Activated CD8-positive, alpha-beta memory T cell treated with anti-CD3 and anti-CD28 coated beads, Interleukin-2, amount 50 U/mL, for 48 hours (primary cell): ENCODE measurements around the gene LRTM1.

Experiments
- DNase-seq: peaks from one replicate; pipeline ENCODE4 v3.0.0-alpha.2; 2020

Gene LRTM1

DNA sequence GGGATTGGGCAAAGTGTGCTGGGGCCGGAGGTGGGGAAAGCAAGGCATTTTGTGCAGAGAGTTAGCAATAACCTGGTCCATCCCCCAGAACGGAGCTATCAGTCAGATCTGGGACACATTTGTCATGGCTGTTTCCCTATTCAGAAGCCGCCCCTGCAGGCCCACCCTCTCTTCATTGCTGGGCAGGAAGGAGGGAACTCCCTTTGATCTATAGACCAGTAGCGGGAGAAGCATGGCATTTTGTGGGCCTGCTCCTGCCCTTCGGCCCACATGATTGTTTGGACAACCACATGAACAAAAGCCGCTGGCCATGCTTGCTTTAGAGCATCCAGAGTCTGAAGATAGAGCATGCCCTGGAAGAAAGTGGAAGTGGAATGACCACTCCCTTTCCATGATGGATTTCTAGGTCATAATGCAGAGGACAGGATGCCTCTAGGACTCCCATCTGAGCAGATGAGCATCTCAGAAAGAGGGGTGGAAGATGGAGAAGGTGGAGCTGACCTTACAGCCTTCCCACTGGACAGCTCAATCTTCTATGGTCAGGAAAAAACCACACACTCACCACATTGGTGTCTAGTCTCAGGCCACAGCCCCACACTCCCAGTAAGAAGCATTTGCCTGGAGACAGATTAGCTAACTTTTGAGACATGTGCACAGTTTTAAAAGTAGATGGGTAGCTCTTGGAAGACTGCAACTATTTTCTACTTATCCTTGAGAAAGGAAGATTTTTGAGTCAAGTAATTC, 11.9 kb upstream of the LRTM1 start:
- no peak for DNase-seq

DNA sequence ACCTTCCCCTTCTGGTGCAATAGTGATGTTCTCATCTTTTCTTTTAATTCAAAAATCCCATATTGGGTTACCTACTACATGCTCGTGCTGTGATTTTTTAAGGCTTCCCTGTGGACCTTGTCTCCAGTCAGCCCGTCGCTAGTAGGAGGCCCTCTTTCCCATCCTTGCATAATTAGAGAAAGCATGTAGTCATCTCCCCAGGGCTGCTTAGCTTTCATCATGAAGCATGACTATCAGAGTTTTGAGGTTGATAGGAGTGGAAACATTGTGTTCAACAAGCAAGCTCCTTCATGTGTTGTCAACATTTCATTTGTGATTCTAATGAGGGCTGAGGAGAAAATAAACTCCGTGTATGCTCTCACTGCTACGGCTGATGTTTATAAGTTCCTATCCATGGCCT, 8.7 kb upstream of the LRTM1 start:
- no peak for DNase-seq

DNA sequence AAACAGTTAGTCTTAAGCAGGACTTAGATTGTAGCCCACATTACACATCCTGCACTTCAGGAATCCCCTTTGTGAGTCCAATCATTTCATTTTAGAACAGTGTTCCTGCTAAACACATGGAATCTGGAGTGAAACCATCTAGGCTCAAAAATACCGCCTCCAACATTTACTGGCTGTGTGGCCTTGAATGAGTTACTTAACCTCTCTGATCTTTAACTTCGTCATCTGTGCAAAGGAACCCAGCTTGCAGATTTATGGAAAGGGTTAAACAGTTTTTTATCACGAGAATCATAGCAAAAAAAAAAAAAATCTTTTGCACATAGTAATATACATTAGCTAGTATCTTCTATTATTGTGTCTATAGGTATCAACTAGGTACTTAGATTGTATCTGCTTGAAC, 8.0 kb upstream of the LRTM1 start:
- DNase-seq = no peak

DNA sequence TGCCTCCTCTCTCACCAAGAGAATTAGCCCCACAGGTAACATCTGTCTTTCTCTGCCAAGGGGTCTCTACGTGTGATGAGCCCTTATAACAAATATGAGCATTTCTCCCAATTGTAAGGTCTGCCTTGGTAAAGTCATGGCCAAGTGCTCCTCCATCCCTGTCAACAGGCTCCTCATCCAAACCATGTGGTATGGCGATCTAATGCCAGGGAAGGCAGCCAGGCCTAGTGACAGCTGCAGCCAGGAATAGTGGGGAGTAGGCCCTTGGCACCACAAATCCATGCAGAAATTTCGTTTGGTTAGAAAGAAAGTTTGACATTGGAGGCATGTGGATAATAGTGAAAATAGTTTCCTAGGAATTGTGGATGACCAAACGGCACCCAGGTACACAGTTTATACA, 4.7 kb upstream of the LRTM1 start:
- no peak for DNase-seq

DNA sequence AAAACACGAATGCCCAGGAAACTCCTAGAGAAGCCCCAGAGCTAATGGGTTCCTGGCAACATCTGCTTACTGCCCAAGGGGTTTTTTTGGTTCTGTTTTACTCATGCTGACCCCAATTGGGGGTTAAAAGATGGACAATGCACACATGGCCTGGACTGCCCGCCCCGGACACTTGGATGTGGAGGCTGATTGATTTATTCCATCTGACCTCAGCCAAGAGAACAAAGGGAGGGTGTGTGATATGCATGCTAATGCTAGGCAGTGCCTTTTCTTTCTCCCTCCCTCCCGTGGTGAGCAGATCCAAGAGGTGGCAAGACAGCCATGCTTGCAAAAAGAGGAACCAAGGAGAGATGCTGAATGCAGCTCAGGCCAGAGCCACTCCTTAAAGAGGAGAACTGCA, 3.3 kb upstream of the LRTM1 start:
- DNase-seq = no peak

DNA sequence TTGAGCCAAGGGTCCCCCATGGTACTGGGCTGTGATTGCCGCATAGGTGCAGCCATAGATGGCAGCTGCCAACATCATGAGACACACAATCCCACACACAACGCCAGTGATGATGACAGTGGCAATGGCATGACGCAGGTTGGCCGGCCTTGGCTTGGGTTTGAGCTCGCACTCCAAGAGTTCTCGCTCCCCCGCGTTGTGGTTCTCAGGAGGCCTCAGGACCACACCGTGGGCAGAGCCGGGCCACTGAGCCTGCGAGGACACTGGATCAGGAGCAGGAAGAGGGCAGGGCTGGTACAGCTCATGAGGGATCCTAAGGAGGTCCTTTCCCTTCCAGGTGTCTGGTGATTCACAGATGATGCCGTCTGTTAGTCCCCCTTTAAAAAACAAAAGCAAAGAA, 9.3 kb downstream of the LRTM1 start:
- no peak for DNase-seq

DNA sequence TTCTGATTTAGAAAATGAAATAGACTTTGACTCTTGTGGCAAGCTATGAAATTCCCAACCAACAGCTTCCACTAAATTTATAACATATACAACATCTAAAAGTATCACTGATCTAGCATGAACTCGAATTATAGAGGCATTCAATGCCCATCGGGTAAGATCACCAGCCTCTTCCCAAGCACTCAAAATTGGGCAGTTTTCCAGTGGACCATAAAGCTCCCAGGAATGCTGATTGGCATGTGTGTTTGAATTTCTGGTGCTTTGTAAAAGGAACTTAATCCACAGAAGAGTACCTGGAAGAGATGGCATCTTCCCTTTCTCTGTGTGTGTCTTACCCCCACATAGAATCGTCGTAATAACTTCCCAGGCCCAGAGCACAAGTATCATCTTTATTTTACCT, 10.0 kb downstream of the LRTM1 start:
- no peak for DNase-seq

DNA sequence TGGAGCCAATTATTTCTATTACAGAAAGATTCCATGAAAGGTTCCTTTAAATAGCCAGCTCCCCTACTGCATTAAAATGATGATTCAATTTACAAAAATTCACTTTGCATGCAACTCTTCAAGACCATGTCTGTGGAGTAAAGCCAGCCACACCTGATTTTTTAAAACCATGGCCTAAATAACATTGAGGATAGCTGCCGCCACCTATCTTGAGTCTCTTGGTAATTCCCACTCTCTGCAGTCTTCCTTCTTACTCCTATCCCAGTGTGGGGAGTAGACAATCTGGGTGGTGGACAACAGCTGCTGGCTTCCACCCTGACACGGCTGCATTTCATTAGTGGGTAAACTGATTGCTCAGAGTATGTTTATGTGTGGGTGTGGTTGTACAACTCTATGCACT, 10.7 kb downstream of the LRTM1 start:
- no peak for DNase-seq

DNA sequence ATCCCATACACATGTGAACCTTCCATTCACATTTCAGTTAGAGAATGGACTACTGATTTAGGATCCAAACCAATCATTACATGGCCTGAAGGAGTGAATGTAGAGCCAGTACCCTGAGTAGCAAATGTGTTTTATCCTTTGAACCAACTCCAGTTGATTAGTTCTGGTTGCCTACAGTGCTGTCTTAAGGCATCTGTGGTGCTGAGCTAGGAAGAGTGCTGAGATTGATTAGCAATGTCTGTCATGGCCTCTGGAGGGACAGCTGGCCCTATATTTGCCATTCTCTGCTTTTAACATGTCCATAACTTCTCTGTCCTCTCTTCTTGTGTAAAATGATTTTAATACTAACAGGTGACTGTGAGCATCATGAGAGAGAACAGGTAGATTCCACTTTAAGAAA, 11.1 kb downstream of the LRTM1 start:
- DNase-seq = no peak

DNA sequence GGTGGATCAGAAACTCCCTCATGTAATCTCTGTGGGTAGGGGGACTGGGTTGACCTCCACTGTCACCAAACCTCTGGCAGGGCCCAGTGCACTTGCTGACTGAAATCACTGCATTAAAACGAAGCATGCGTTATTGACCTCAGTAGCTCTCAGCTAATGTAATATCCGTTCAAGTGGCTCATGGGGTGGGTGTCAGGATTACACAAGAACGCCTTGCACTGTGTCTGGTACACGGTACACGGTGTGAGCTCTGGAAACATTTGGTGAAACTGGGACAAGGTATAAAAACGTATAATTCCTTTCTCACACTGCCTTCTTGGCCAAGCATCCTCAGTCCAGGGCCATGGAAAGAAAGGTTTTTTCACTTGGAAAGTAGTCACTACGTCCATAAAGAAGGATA, 11.9 kb downstream of the LRTM1 start:
- DNase-seq = no peak

DNA sequence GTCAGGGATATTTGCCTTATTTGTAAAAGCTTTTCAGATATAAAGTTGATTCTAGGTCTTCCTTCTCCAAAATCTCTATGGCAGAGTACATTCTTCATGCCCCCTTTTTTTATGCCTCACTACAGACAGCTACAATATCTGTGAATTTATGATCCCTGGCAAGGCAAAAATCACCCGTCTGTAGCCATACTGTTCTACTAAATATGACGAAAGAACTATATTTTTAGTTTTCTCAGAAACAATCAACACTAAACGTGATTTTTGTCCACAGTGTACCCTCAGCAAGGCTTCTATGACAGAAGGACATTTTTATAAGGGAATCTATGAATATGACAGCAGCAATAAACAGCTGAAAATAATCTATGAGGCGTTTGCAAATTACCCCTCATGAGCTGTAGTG, 12.7 kb downstream of the LRTM1 start:
- DNase-seq = no peak

DNA sequence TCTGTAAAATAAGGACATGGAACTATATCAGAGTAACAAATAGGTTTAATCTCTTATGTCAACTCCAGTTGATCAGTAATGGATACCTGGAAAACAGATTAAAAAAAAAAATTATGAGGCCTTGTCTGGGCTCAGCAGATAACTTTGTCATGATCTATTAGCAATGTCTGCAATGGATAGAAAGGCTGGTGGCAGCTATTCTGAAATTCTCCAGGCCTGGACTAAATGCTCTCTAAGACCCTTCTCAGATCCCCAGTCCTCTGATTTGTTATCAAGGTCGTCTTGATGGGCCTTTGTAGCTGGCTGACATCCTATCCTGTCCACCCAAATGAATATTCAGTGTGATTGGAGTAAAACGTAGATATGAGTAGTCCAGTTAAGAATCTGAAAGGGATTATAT, 13.7 kb downstream of the LRTM1 start:
- DNase-seq = no peak

DNA sequence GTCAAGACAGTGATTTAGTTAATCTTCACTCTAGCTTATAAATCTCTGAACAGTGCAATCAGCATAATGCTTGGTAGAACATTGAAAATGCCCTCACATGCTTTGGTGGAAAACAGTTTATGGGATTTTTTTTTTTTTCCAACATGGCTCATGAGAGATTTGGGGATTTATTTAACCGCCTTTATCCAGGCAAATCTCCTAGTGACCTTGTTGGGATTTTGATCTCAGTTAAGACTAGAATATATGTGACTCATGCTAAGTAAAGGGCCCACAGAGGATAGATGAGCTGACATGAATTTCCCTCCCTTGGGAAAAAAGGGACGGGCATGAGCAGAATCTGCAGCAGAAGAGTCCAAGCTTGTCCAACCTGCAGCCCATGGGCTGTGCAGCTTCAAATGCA, 18.7 kb downstream of the LRTM1 start:
- no peak for DNase-seq

DNA sequence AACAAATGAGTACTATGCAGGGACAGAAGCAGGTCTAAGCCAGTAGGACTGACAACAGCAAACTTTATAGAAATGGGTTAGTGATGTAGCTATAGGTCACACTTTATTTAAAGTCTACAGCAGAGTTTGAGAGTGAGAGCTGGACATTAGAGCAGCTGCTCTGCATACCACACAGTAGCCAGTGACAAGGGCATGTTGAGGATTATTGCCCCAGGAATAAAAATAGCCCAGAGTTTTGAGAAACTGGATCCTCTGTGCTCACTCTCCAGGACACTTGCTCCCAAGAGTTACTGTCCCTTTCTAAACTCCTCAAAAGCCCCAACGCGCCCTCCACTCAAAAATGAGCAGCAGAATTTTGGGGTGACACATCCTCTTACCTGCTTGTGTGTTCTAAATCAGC, 21.1 kb downstream of the LRTM1 start:
- no peak for DNase-seq

DNA sequence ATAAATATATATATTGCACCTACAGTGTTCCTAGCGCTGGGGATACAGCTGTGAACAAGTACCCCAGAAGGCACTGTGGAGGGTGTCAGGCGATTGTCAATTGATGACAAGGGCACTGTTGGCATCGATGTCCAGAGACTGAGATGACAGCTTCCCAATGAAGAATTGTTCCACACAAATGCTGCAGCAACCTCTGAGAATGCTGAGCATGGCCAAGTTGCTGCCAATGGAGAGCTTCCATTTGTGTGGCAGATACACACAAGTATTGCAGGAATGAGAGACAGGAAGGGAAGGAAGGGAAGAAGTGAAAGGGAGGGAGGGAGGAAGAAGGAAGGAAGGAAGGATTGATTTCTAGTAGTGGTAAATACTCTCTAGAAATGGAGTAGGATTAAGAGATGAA, 21.9 kb downstream of the LRTM1 start:
- no peak for DNase-seq

DNA sequence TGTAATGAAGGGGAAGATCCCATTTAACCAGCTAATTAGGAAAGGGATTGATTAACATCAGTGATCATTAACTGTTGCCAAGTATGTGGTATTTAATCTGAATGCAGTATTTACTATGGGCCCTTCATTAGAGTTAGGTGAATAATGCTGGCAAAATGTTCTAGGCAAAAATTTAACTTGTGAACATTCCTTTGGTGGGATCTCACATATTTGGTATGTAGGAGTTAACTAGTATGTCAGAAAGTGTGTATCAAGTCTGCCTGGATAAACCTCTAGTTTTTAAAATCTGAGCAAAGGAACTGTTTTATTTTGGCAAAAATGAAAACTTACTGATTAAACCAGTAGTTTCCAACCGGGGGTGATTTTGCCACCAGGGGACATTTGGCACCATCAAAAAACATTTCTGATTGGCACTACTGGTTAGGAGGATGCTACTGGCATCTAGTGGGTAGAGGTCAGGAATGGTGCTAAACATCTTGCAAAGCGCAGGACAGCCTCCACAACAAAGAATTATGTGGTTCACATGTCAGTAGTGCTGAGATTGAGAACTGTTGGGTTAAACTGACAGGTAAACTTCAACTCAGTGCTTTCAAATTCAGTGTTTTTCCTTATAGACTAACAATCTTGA, 22.5 kb downstream of the LRTM1 start:
- no peak for DNase-seq

DNA sequence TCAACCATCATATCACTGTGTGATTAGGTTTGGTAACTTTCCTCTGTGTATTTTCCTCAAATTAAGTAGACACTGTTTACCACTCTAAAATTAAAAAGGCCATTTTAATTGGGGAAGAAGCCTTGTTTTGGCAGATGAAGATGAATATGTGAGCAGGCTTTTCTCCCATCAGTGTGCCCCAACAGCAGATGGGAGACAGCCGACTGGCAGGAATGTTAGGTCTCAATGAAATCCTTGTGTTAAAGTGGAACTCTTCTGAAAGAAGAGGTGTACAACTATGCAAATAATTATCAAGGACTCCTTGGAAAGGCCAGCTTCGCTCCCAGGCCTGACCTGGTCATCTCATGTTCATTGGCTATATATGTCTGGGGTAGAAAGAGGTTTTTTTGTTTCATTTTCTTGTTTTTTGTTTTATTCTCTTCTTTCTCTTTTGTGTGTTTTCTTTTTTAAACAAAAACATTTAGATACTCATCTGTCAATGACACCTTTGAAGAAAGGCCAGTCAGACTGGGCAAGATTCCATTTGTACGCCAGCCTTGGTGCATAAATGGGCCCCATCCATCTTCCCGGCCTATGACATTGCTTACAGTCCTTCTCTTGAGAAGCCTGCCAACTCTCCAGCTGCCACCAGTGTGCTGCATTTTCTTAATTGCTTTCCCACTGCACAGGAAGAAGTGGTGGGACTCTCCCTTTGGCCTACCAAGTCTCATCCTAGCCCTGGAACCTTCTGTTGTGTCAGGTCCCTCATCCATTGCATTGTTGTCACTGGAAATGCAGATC, 25.8 kb downstream of the LRTM1 start:
- DNase-seq = no peak

DNA sequence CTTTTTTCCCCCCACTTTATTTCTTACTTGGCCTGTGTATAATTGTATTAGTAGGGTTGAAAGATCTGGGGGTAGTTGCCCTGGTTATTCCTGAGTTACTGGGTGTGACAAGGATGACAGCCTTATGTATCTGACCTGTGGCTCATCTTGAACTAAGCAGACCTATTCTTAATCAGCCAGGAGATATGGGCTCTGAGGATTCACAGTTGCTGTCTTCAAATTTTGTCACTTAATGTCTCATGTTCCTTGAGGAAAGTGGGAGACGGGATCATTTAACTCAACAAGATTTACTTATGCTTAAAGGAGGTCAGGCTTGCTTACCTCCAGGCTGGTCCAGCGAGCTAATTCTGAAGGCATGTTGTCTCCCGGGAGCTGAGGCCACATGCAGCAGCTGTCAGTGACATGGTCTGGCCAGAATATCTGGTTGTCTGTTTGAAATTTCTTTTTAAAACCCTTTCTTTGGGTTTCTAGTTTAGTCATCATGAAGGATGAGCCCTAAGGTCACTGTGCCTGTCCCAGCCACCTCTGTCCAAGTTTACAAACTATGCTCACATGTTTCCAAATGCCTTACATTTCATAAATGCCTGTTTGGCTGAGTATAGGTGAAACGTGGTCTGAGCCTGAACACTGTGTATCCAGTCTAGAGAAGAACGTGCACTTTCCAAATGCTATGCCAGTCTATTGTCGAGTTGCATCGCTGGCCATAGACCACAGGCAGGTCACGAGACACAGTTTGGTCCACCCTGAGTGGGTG, 26.8 kb downstream of the LRTM1 start:
- no peak for DNase-seq

DNA sequence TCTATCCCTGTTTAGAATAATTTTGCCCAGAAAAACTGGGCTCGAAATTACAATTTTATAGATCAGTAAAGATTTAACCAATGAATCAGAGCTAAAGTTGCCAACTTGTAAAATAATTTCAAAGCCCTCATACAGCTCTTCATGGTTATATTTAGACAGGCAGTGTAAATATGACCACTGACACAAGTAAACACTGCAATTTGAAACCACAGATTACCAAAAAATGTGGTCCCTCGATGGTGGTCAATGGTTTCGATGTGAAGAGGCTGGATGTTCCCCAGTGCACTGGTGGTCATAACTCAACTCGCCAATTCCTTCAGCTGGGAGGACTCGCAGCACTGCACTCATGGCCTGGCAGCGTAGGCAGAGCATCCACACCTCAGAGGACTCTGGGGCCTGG, 28.6 kb downstream of the LRTM1 start:
- no peak for DNase-seq

DNA sequence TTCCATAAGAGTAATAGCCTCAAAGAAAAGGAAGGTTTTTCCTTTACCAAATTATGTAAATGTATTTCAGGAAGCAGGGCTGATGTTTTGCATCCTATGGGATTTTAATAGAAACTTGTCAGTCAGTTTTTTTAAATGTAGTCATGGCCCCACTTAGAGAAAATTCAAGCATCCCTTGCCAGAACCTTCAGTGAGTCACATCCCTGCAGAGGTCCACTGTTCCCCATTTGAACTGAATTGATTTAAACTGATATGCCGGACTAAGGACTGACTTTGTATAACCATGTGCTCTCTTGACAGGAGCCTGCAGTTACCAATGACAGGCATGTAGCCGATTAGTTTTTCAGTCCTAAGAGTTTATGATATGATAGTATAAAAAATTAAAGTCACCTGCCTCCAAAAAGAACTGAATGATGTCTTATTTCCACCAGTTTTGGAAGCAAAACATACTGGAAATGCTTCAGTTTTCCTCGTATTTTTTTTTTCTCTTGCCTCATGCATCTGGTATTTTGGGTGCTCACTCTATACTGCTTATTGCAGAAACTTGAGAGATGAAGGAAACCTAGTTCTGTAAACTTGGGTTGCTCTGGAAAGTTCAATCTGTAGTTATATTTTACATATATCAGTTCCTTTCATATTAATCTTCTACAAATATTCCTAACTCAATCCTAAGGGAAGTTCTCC, 30.7 kb downstream of the LRTM1 start:
- DNase-seq = no peak

DNA sequence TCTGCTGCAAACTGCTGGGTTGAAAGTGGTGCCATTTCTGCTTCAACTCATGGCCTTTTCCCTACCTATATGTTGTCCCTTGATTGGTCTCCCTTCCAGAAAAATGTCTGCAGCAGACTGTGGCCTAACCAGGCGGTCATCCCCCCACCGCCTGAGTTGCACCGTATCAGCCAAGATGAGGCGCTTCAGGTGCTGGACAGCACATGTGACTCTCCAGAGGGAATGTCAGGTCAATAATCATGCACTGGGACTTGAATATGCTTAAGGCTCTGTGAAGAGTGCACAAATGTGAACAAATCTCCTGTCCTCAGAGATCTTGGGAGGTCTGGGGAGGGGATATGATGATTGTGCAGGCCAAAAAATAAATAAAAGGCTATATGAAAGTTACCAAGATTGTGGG, 32.2 kb downstream of the LRTM1 start:
- no peak for DNase-seq

DNA sequence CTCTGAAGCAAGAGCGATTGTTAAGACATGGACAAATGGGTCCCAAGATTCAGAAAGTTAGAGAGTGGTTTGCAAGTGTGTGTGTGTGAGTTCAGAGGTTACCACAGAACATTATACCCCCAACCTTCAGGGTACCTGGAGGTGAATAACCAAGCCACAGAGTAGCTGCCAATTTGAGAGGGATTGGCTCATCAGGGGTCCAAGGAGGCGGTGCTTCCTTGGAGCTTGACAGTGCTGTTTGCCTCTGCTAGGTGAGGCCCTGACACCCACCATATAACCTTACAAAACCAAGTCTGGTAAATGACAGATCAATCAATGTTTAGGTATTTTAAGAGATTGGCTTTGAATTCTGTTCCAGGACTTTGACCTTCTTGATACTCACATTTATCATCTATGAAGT, 35.7 kb downstream of the LRTM1 start:
- no peak for DNase-seq

DNA sequence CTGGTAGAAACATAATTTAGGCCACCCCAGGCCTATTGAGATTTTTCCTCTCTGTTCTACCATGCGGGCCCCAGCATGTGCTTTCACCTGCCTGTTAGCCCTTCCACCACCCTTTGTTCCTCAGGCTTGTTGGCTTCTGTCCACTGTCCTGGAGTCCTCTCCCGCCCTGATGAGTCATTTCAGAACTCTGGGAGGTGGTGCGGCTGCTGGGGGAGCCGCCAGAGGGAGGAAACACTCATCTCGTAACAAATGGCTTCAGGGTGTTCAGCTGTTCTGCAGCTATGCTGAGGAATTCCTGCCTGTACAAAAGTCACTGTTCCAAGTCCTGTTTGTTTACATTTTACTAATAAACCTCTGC, 36.3 kb downstream of the LRTM1 start:
- no peak for DNase-seq
